ENCODE results near the gene EPB41. TPM values are rescaled to one million over a fixed set of nuclear protein-coding genes. Genes with fewer than 3 reads are reported as not detected.

EPB41 gene
- total and polyA plus RNA-seq, 9 of the 15 experiments (the other 6 are each of a cell fraction or from before 2014, with no cell fraction given), result 3.7 to 213 (median 141) TPM

GRCh38 chr1:29120947-29121485, 206.6 kb downstream of the EPB41 start (continued):
- no peak for TF ChIP-seq E2F8 (IDR thresholded peaks at IDR 0.05; ENCODE audit: low read depth, partially characterized antibody)
- no peak for TF ChIP-seq USF1 (CRISPR knock-in tag; IDR thresholded peaks at IDR 0.05)

- no peak overlapping the region for H2AFZ ChIP-seq (ENCODE audit: low read depth, low read length)
- in situ Hi-C loops (cut with MboI) (no loop called here), intact Hi-C loops (cut with micrococcal nuclease) (no loop called here)
- CTCF ChIA-PET (ENCODE audit: low intra/inter-chr PET ratio), result no interaction called here
- no peak overlapping the region for H3K9ac ChIP-seq (ENCODE audit: insufficient read depth in 1 of 2, low read depth in 2 of 2, low read length in 2 of 2)
- no peak for DNase-seq (ENCODE audit: extremely low read depth in 1 of 4, low spot score in 3 of 4)
- no peaks in the 10 kb centered on the region for H3K27me3 ChIP-seq (ENCODE audit: control insufficient read depth in 2 of 2, insufficient read depth in 2 of 2, low read length in 2 of 2)
- H4K20me1 ChIP-seq (replicated peaks; ENCODE audit: control insufficient read depth, insufficient read depth, low read length), result no peaks in the 10 kb centered on the region
- BruUV-seq (replicated peaks), result no TSS peak
- H3K4me3 ChIP-seq, result no peak overlapping the region
- H3K79me2 ChIP-seq (ENCODE audit: control insufficient read depth, insufficient read depth, low read length), result no peaks in the 10 kb centered on the region
- H3K4me1 ChIP-seq (replicated peaks in 1 of 2; ENCODE audit: control insufficient read depth in 2 of 2, insufficient read depth in 2 of 2, low read length in 2 of 2), result peaks cover 6 to 41% of the 10 kb centered on the region in 2 experiments; a peak in 4 of 5 replicates
- WGBS (ENCODE audit: insufficient coverage, low coverage, missing lambda C conversion rate), result 96% methylated on average over 24 of the region's 59 CpGs
- H3K9me1 ChIP-seq (ENCODE audit: control insufficient read depth, insufficient read depth, low read length), result no peaks in the 10 kb centered on the region
- peaks cover 34% of the 10 kb centered on the region for H3K36me3 ChIP-seq (ENCODE audit: control insufficient read depth, insufficient read depth, low read length)
- no peak for ATAC-seq
- FAIRE-seq, result no peak
- no peak overlapping the region for H3K27ac ChIP-seq (ENCODE audit: extremely low read depth, low read depth, low read length)
- TF ChIP-seq USF2 (CRISPR knock-in tag; IDR thresholded peaks at IDR 0.05) (no peak), HDAC3 (IDR thresholded peaks at IDR 0.05; ENCODE audit: borderline replicate concordance, partially characterized antibody) (no peak)
- POLR2A ChIA-PET, result interaction anchor here (0.6 to 1.3 kb wide), 5 partner anchors 8 to 75 kb away, joined by 3 to 4 read pairs (median 3); no protein-coding TSS in a partner anchor
- no peaks in the 10 kb centered on the region for H3K9me3 ChIP-seq (replicated peaks; ENCODE audit: control insufficient read depth, insufficient read depth, low read depth, low read length)
- no peak overlapping the region for H3K4me2 ChIP-seq (ENCODE audit: insufficient read depth, low read length)
Measured at GRCh38 chr1:29121516-29121935, 207.2 kb downstream of the EPB41 start.
